ENCODE results near the gene GABRD.

DNA sequence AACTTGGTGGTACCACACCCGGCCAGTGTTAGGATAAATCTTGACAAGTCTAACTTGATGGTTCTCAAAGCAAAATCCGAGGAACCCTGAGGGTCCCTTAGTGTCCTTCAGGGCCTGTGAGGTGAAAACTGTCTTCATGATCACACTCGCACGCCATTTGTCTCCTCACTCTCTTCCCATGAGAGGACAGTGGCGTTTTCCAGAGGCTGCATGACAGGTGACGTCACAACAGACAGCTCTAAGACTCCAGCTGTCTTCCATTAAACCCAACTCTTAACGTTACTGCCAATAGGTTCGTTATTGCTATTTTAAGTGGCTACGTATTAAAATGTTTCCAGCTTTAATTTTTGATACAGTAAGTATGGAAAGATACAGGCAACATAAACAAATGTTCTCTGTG lies 29.4 kb upstream of the GABRD start:
- TF ChIP-seq, protein P1, sequence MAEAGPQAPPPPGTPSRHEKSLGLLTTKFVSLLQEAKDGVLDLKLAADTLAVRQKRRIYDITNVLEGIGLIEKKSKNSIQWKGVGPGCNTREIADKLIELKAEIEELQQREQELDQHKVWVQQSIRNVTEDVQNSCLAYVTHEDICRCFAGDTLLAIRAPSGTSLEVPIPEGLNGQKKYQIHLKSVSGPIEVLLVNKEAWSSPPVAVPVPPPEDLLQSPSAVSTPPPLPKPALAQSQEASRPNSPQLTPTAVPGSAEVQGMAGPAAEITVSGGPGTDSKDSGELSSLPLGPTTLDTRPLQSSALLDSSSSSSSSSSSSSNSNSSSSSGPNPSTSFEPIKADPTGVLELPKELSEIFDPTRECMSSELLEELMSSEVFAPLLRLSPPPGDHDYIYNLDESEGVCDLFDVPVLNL (IDR thresholded peaks at IDR 0.05; ENCODE audit: low read depth, low read length): no peak
- no peak for TF ChIP-seq RCOR1 (conservative IDR thresholded peaks at IDR 0.05; ENCODE audit: low read depth, low read length)
- no peak for TF ChIP-seq CEBPB (IDR thresholded peaks at IDR 0.05; ENCODE audit: borderline replicate concordance in 1 of 2, low read depth in 2 of 2, low read length in 2 of 2)
- no peak for TF ChIP-seq NBN (IDR thresholded peaks at IDR 0.05)
- TF ChIP-seq, protein P2, sequence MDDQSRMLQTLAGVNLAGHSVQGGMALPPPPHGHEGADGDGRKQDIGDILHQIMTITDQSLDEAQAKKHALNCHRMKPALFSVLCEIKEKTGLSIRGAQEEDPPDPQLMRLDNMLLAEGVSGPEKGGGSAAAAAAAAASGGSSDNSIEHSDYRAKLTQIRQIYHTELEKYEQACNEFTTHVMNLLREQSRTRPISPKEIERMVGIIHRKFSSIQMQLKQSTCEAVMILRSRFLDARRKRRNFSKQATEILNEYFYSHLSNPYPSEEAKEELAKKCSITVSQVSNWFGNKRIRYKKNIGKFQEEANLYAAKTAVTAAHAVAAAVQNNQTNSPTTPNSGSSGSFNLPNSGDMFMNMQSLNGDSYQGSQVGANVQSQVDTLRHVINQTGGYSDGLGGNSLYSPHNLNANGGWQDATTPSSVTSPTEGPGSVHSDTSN (IDR thresholded peaks at IDR 0.05; ENCODE audit: insufficient replicate concordance, low read depth, low read length): no peak
- no peak for TF ChIP-seq CBX3 (IDR thresholded peaks at IDR 0.05; ENCODE audit: borderline replicate concordance, low read depth)

Measured in GM12878 (cell line).